GM12878 (cell line): ENCODE data around the gene TOE1.

ENCODE experiments used
- CBX5 ChIP-seq: sonication (generic); IDR thresholded peaks from 2 replicates; pipeline ENCODE4 v1.6.1; 2016; ENCODE audit warnings: low read depth, moderate library complexity, mild to moderate bottlenecking, inconsistent platforms
- EZH2 ChIP-seq: IDR thresholded peaks from 2 replicates; pipeline ENCODE4 v1.6.1; 2012; ENCODE audit warnings: low read depth, mild to moderate bottlenecking, control low read depth, inconsistent platforms, low read length, borderline replicate concordance; ENCODE audit not compliant: control insufficient read depth
- GATAD2B ChIP-seq: fragments of 450-650 bp; conservative IDR thresholded peaks from 2 replicates; pipeline ENCODE4 v1.6.1; 2017; ENCODE audit warnings: low read depth, mild to moderate bottlenecking, moderate library complexity
- HDAC2 ChIP-seq: fragments of 200-600 bp; sonication (generic); IDR thresholded peaks from 2 replicates; pipeline ENCODE4 v1.6.1; 2017
- POLR2A ChIP-seq: IDR thresholded peaks from 2 replicates; pipeline ENCODE4 v1.6.1; 2011; ENCODE audit warnings: low read depth, mild to moderate bottlenecking, low read length
- RB1 ChIP-seq: fragments of 450-650 bp; formaldehyde crosslinking; IDR thresholded peaks from 2 replicates; pipeline ENCODE4 v1.6.1; 2017; ENCODE audit warnings: mild to moderate bottlenecking, borderline replicate concordance
- RFX5 ChIP-seq: IDR thresholded peaks from 2 replicates; pipeline ENCODE4 v1.6.1; 2011; ENCODE audit warnings: low read depth, low read length, improper control_type of control experiment
- YY1 ChIP-seq: IDR thresholded peaks from 2 replicates; pipeline ENCODE4 v1.6.1; 2011; ENCODE audit warnings: low read depth, mild to moderate bottlenecking, low read length
- TF ChIP-seq, protein P1 (sequence below), 3 experiments: IDR thresholded peaks in 2 of 3; conservative IDR thresholded peaks in 1 of 3; 2 replicates each; pipeline ENCODE4 v1.5.1; 2011; ENCODE audit warnings: low read depth in 3 of 3, low read length in 3 of 3, mild to moderate bottlenecking in 3 of 3, control low read depth in 2 of 3, moderate library complexity in 2 of 3, inconsistent platforms in 1 of 3, mixed read lengths in 1 of 3; ENCODE audit not compliant: control insufficient read depth in 2 of 3, insufficient read depth in 1 of 3; ENCODE audit errors: extremely low read depth in 1 of 3

DNA sequence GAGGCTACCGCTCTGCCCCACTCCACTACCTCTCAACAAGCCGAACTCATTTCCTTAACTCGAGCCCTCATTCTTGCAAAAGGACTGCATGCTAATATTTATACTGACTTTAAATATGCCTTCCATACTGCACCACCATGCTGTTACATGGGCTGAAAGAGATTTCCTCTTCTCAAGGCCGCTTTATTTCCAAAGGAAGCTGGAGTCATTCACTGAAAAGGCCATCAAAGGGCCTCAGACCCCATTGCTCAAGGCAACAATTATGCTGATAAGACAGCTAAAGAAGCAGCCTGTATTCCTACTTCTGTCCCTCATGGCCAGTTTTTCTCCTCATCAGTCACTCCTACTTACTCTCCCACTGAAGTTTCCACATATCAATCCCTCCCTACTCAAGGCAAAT is 20.2 kb upstream of the TOE1 start:
- no peak for TF ChIP-seq GATAD2B
- TF ChIP-seq HDAC2: no peak
- TF ChIP-seq YY1: no peak
- no peak for TF ChIP-seq RB1
- no peak for TF ChIP-seq RFX5
- no peak for TF ChIP-seq EZH2
- no peak for TF ChIP-seq POLR2A
- TF ChIP-seq CBX5: no peak
- TF ChIP-seq, protein P1, sequence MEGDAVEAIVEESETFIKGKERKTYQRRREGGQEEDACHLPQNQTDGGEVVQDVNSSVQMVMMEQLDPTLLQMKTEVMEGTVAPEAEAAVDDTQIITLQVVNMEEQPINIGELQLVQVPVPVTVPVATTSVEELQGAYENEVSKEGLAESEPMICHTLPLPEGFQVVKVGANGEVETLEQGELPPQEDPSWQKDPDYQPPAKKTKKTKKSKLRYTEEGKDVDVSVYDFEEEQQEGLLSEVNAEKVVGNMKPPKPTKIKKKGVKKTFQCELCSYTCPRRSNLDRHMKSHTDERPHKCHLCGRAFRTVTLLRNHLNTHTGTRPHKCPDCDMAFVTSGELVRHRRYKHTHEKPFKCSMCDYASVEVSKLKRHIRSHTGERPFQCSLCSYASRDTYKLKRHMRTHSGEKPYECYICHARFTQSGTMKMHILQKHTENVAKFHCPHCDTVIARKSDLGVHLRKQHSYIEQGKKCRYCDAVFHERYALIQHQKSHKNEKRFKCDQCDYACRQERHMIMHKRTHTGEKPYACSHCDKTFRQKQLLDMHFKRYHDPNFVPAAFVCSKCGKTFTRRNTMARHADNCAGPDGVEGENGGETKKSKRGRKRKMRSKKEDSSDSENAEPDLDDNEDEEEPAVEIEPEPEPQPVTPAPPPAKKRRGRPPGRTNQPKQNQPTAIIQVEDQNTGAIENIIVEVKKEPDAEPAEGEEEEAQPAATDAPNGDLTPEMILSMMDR (IDR thresholded peaks at IDR 0.05 in 2 of 3, conservative IDR thresholded peaks at IDR 0.05 in 1 of 3; ENCODE audit: control insufficient read depth in 2 of 3, extremely low read depth in 1 of 3, insufficient read depth in 1 of 3, low read depth in 3 of 3, low read length in 3 of 3): no peak
